Activated CD8-positive, alpha-beta memory T cell treated with anti-CD3 and anti-CD28 coated beads for 48 hours (primary cell): ENCODE measurements around the gene ZNF366.

ENCODE experiments used
- DNase-seq, 3 experiments: peaks; one replicate each; pipeline ENCODE4 v3.0.0-alpha.2; 2020; ENCODE audit warnings: low read depth in 2 of 3, low spot score in 2 of 3

The ZNF366 gene

GRCh38 chr5:72522607-72523006, 15.4 kb upstream of the ZNF366 start:
- no peak for DNase-seq

GRCh38 chr5:72519111-72519510, 11.9 kb upstream of the ZNF366 start:
- DNase-seq: no peak

- no peak for DNase-seq
Measured at GRCh38 chr5:72518001-72518683, 10.9 kb upstream of the ZNF366 start.

GRCh38 chr5:72516916-72517315, 9.7 kb upstream of the ZNF366 start:
- DNase-seq: no peak

GRCh38 chr5:72515211-72515610, 8.0 kb upstream of the ZNF366 start:
- no peak for DNase-seq

- no peak for DNase-seq
Measured at GRCh38 chr5:72512593-72512860, 5.3 kb upstream of the ZNF366 start.

GRCh38 chr5:72511774-72512592, 4.8 kb upstream of the ZNF366 start:
- DNase-seq: no peak

GRCh38 chr5:72511366-72511765, 4.2 kb upstream of the ZNF366 start:
- DNase-seq: no peak

GRCh38 chr5:72510610-72511181, 3.5 kb upstream of the ZNF366 start:
- DNase-seq: no peak

GRCh38 chr5:72509401-72509800, 2.2 kb upstream of the ZNF366 start:
- DNase-seq: no peak

GRCh38 chr5:72508241-72509170, 1.3 kb upstream of the ZNF366 start:
- no peak for DNase-seq

- DNase-seq: no peak
Measured at GRCh38 chr5:72507907-72508238, 663 bp upstream of the ZNF366 start.

GRCh38 chr5:72506158-72506549, 1.1 kb downstream of the ZNF366 start:
- no peak for DNase-seq

- DNase-seq: no peak
Measured at GRCh38 chr5:72505539-72506157, 1.6 kb downstream of the ZNF366 start.

- no peak for DNase-seq
Measured at GRCh38 chr5:72505016-72505415, 2.2 kb downstream of the ZNF366 start.

- DNase-seq: no peak
Measured at GRCh38 chr5:72503888-72504491, 3.2 kb downstream of the ZNF366 start.

- DNase-seq: no peak
Measured at GRCh38 chr5:72501488-72501887, 5.7 kb downstream of the ZNF366 start.

- DNase-seq: no peak
Measured at GRCh38 chr5:72499730-72500129, 7.5 kb downstream of the ZNF366 start.

- DNase-seq: no peak
Measured at GRCh38 chr5:72499090-72499489, 8.1 kb downstream of the ZNF366 start.

GRCh38 chr5:72498284-72498683, 8.9 kb downstream of the ZNF366 start:
- DNase-seq: no peak

GRCh38 chr5:72497823-72498222, 9.4 kb downstream of the ZNF366 start:
- DNase-seq: no peak
